D721Med (cell line): ENCODE data around the gene PARL.

ENCODE experiments used
- DNase-seq: peaks from one replicate; pipeline ENCODE4 v3.0.0; 2011; ENCODE audit warnings: low spot score; ENCODE audit not compliant: insufficient read length
- FAIRE-seq: peaks from 2 replicates; lab custom pipeline; 2011; peaks lifted over from hg19 to GRCh38; lab: Jason Lieb, UNC
- CTCF ChIP-seq: IDR thresholded peaks from 2 replicates; pipeline ENCODE4 v1.5.1; 2012; ENCODE audit warnings: mild to moderate bottlenecking, control low read depth; ENCODE audit not compliant: insufficient read depth; ENCODE audit errors: missing control alignments

Gene PARL

GRCh38 chr3:183862610-183863009, 22.1 kb downstream of the PARL start:
- DNase-seq (no peak), FAIRE-seq (no peak)
- TF ChIP-seq CTCF = no peak

DNA sequence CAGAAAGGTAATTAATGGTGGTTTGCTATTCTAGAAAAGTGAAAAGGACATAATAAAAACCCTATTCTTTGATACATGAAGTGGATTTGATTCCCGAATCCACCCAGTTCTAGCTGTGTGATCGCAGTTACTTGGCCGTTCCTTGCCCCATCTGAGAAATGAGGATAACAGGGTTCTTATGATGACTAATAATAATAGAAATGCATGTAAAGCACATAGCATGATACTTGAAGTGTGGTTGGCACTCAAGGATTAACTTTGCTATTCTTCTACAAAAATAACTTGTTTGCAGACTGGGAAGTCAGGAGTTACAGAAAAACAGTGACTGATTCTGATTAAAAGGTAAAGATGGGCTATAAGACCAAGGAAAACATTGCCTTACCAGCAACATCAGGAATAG, 26.8 kb downstream of the PARL start:
- DNase-seq (no peak), FAIRE-seq (no peak)
- no peak for TF ChIP-seq CTCF

GRCh38 chr3:183854318-183855035, 30.2 kb downstream of the PARL start:
- FAIRE-seq (no peak), DNase-seq (no peak)
- TF ChIP-seq CTCF = no peak

GRCh38 chr3:183845608-183846288, 38.9 kb downstream of the PARL start:
- TF ChIP-seq CTCF = no peak
- DNase-seq (no peak), FAIRE-seq (no peak)

- DNase-seq = no peak
- no peak for FAIRE-seq
- no peak for TF ChIP-seq CTCF
These were observed 39.6 kb downstream of the PARL start for GRCh38 chr3:183845090-183845489.

DNA sequence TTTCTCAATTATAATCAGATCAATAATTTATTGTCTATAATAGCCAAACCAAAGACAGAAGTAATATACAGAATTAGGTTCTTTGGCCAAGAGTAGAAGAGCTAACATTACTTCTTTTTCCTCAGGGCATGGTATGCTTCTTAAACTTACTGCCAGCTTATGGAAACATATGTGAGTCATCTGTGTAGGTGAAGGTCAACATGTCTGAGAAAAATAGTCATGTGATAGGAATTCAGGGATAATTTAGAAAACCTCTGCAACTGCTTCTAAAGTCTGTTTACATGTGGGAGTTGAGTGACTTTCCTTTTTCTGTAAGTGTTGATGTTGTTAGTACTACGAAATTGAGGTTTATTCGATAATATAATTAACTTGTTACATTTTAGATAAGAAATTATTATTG, 40.1 kb downstream of the PARL start:
- FAIRE-seq (no peak), DNase-seq (no peak)
- TF ChIP-seq CTCF = no peak

- no peak for FAIRE-seq
- no peak for TF ChIP-seq CTCF
- DNase-seq = no peak
These were observed 44.9 kb downstream of the PARL start for GRCh38 chr3:183839751-183840150.
